Measurements from ENCODE around the gene ACBD6.

The ACBD6 gene

GRCh38 chr1:180444522-180444921 lies 57.9 kb downstream of the ACBD6 start:
- H3K27me3 ChIP-seq (ENCODE audit: insufficient read depth, poor library complexity, severe bottlenecking), result no peaks in the 10 kb centered on the region
- H3K27ac ChIP-seq (replicated peaks), result no peak overlapping the region
- no peak overlapping the region for H3K4me3 ChIP-seq (replicated peaks; ENCODE audit: insufficient read depth, low read length)
- DNase-seq (ENCODE audit: low read depth in 1 of 2, low spot score in 1 of 2), result no peak
- TF ChIP-seq SPI1 (IDR thresholded peaks at IDR 0.05; ENCODE audit: borderline replicate concordance, low read depth), result no peak
- TF ChIP-seq, protein P1, sequence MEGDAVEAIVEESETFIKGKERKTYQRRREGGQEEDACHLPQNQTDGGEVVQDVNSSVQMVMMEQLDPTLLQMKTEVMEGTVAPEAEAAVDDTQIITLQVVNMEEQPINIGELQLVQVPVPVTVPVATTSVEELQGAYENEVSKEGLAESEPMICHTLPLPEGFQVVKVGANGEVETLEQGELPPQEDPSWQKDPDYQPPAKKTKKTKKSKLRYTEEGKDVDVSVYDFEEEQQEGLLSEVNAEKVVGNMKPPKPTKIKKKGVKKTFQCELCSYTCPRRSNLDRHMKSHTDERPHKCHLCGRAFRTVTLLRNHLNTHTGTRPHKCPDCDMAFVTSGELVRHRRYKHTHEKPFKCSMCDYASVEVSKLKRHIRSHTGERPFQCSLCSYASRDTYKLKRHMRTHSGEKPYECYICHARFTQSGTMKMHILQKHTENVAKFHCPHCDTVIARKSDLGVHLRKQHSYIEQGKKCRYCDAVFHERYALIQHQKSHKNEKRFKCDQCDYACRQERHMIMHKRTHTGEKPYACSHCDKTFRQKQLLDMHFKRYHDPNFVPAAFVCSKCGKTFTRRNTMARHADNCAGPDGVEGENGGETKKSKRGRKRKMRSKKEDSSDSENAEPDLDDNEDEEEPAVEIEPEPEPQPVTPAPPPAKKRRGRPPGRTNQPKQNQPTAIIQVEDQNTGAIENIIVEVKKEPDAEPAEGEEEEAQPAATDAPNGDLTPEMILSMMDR (IDR thresholded peaks at IDR 0.05; ENCODE audit: insufficient read depth, low read length), result no peak
- no peak for TF ChIP-seq POLR2AphosphoS5 (IDR thresholded peaks at IDR 0.05; ENCODE audit: low read depth)
- no peak for TF ChIP-seq REST (IDR thresholded peaks at IDR 0.05; ENCODE audit: insufficient replicate concordance, low read depth)
- TF ChIP-seq GABPA (IDR thresholded peaks at IDR 0.05; ENCODE audit: low read depth), result no peak

- Histone ChIP-seq H3K27ac (replicated peaks) (no peak overlapping the region), H3K4me3 (replicated peaks; ENCODE audit: insufficient read depth, low read length) (no peak overlapping the region), H3K27me3 (ENCODE audit: insufficient read depth, poor library complexity, severe bottlenecking) (no peaks in the 10 kb centered on the region)
- TF ChIP-seq GABPA (IDR thresholded peaks at IDR 0.05; ENCODE audit: low read depth) (no peak), POLR2AphosphoS5 (IDR thresholded peaks at IDR 0.05; ENCODE audit: low read depth) (no peak)
- DNase-seq (ENCODE audit: low read depth in 1 of 2, low spot score in 1 of 2), result no peak
Measured at GRCh38 chr1:180440335-180440734, 62.0 kb downstream of the ACBD6 start.

DNA sequence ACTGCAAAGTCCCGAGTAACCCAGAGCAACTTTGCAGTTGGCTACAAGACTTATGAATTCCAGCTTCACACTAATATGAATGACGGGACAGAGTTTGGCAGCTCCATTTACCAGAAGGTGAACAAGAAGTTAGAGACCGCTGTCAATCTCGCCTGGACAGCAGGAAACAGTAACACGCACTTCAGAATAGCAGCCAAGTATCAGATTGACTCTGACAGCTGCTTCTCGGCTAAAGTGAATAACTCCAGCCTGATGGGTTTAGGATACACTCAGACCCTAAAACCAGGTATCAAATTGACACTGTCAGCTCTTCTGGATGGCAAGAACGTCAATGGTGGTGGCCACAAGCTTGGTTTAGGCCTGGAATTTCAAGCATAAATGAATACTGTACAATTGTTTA lies 66.8 kb downstream of the ACBD6 start:
- no peak overlapping the region for H3K4me3 ChIP-seq (replicated peaks; ENCODE audit: insufficient read depth, low read length)
- H3K27me3 ChIP-seq (ENCODE audit: insufficient read depth, poor library complexity, severe bottlenecking), result no peaks in the 10 kb centered on the region
- TF ChIP-seq, protein P1 (IDR thresholded peaks at IDR 0.05; ENCODE audit: insufficient read depth, low read length), result no peak
- TF ChIP-seq POLR2AphosphoS5 (IDR thresholded peaks at IDR 0.05; ENCODE audit: low read depth) (no peak), REST (IDR thresholded peaks at IDR 0.05; ENCODE audit: insufficient replicate concordance, low read depth) (no peak), SPI1 (IDR thresholded peaks at IDR 0.05; ENCODE audit: borderline replicate concordance, low read depth) (no peak), GABPA (IDR thresholded peaks at IDR 0.05; ENCODE audit: low read depth) (no peak)
- no peak overlapping the region for H3K27ac ChIP-seq (replicated peaks)
- DNase-seq (ENCODE audit: low read depth in 1 of 2, low spot score in 1 of 2), result no peak

- no peak for DNase-seq (ENCODE audit: low read depth in 1 of 2, low spot score in 1 of 2)
- no peaks in the 10 kb centered on the region for H3K27me3 ChIP-seq (ENCODE audit: insufficient read depth, poor library complexity, severe bottlenecking)
- no peak for TF ChIP-seq POLR2AphosphoS5 (IDR thresholded peaks at IDR 0.05; ENCODE audit: low read depth)
- H3K4me3 ChIP-seq (replicated peaks; ENCODE audit: insufficient read depth, low read length), result no peak overlapping the region
- H3K27ac ChIP-seq (replicated peaks), result no peak overlapping the region
Measured at GRCh38 chr1:180433873-180434272, 68.5 kb downstream of the ACBD6 start.

DNA sequence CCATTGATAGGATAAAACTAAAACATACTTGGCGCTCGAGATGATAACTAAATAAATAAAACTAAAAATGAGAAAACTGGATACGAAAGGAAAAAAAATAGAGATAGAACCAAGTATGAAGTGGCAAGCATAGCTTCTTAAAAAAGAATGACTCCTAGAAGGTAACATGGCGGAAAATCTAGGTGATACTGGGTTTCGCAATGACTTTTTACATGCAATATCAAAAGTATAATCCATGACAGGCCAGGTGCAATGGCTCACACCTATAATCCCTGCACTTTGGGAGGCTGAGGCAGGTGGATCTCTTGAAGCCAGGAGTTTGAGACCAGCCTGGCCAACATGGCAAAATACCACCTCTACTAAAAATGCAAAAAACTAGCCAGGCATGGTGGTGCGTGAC lies 70.7 kb downstream of the ACBD6 start:
- no peak overlapping the region for H3K4me3 ChIP-seq (replicated peaks; ENCODE audit: insufficient read depth, low read length)
- no peak for DNase-seq (ENCODE audit: low read depth in 1 of 2, low spot score in 1 of 2)
- no peak for TF ChIP-seq POLR2AphosphoS5 (IDR thresholded peaks at IDR 0.05; ENCODE audit: low read depth)
- no peak for TF ChIP-seq REST (IDR thresholded peaks at IDR 0.05; ENCODE audit: insufficient replicate concordance, low read depth)
- no peak for TF ChIP-seq SPI1 (IDR thresholded peaks at IDR 0.05; ENCODE audit: borderline replicate concordance, low read depth)
- TF ChIP-seq, protein P1 (IDR thresholded peaks at IDR 0.05; ENCODE audit: insufficient read depth, low read length), result no peak
- no peaks in the 10 kb centered on the region for H3K27me3 ChIP-seq (ENCODE audit: insufficient read depth, poor library complexity, severe bottlenecking)
- H3K27ac ChIP-seq (replicated peaks), result no peak overlapping the region
